ENCODE measurements around the gene C3orf20.

DNA sequence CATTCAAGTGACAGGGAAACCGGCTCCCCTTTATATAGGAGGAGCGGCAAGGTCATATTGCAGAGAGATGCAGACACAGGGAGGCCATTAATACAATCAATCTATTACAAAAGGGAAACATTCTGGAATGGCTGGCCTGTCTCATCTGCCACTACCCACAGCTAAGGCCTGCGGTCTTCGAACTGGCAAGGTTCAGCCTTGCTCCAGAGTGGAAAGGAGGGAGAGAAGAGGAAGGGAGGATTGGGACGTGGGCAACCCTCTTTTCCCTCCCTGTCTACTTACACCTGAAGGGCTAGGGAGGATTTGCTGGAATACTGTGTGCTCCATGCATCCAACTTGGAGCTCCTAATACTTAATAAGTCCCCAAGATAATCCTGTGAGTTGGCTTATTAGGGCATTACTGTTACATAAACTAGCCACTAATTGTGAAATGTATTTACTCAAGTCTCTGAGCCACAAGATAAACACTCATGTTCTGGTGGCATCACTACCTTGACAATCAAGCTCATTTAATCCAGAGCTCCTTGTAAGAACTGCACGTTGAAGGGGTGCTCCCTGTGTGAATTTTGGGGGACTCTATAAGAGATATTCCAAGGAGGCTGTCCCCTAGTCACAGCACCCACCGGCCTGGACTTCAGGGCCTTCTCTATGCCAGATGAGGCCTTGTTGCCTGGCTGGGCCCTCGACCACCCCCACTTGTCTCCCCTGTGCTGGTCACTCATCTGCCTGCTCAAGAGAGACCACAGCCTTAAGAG, 43.1 kb upstream of the C3orf20 start:
- TF ChIP-seq, protein P1, sequence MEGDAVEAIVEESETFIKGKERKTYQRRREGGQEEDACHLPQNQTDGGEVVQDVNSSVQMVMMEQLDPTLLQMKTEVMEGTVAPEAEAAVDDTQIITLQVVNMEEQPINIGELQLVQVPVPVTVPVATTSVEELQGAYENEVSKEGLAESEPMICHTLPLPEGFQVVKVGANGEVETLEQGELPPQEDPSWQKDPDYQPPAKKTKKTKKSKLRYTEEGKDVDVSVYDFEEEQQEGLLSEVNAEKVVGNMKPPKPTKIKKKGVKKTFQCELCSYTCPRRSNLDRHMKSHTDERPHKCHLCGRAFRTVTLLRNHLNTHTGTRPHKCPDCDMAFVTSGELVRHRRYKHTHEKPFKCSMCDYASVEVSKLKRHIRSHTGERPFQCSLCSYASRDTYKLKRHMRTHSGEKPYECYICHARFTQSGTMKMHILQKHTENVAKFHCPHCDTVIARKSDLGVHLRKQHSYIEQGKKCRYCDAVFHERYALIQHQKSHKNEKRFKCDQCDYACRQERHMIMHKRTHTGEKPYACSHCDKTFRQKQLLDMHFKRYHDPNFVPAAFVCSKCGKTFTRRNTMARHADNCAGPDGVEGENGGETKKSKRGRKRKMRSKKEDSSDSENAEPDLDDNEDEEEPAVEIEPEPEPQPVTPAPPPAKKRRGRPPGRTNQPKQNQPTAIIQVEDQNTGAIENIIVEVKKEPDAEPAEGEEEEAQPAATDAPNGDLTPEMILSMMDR (IDR thresholded peaks at IDR 0.05): no peak
- no peak for TF ChIP-seq POLR2A (IDR thresholded peaks at IDR 0.05)

Data from esophagus squamous epithelium (tissue), 4 donors.